IMR-90 (cell line): ENCODE data around the gene EIF6.

Experiments
- POLR2A ChIP-seq: IDR thresholded peaks from 2 replicates; pipeline ENCODE4 v1.6.1; 2012; ENCODE audit warnings: mild to moderate bottlenecking, low read depth, low read length
- RAD21 ChIP-seq: IDR thresholded peaks from 2 replicates; pipeline ENCODE4 v1.6.1; 2012; ENCODE audit warnings: low read length, improper control_type of control experiment

DNA sequence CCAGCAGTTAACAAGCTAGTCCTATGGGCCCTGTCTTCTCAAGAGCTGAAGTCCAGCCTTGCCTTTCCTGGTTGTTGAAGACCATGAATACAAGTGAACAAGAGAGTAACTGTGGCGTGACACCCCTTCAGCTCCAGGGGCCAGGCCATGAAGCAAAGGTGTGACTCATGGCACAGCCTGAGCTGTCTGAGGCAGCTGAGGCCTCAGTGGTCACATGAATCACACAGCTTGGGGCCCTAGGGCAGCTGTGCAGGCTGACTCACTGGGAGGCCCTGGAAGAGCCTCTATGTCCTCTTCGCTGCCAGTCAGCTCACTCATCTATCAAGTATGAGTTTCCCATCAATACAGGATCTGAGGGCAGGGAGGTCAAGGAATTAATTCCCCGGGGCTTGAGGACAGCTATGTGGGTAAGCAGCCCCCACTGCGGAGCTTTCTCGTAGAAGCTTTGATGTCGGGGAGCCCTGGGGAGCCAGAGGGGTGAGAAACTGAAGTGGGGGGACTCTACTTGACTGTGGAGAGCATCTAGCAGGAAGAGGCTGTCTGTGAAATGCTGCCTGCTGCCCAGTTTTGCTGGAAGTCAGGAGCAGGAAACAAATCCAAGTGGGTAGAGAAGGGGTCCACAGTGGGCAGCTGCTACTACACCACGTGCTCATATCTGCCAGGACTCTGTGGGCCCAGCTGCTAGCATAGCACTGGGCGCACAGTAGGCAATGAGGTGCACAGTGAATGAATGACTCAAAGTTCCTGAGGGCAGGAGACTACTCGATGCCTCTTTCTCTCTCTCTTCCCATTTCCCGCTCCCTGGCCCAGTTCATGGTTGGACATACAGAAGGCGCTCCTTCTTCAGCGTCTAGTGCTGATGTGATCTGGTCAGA is 21.3 kb upstream of the EIF6 start:
- TF ChIP-seq RAD21: peak; percentile 21; the same call in 1 of the 2 replicates
- peak; percentile 78; the same call in 1 of the 2 replicates for TF ChIP-seq POLR2A
